HTERT RPE-1 (cell line): ENCODE data around the gene PIK3R5.

Experiments
- in situ Hi-C: fragments of 300-500 bp; cut with MboI; formaldehyde crosslinking; loops from 4 replicates; pipeline ENCODE4 v1.14.3; 2020; ENCODE audit warnings: low sequenced_read_pairs

PIK3R5 gene

DNA sequence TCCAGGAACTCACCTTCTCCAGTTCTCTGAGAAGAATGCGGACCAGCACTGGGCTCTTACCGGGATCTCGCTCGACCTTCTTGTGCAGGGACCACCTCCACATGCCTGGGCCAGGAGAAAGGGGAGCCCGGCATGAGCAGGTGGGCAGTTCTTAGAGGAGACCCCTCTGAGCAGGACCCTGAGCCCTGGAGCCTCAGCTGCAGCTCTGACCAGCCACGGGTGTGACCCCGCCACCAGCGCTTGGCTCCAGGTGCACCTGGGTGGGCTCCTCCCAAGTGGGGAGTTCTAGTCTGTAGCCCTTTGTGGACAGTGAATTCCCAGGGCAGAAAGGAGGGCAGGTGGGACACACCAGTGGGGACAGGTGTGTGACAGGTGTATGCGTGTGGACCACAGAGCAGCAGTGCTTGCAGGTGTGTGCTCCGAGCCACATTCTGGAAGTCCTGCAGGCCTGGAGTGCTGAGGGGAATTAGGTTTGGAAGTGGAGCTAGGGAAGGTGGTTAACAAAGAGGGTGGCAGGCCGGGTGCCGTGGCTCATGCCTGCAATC, 126.9 kb downstream of the PIK3R5 start:
- in situ Hi-C loops: no loop called here

DNA sequence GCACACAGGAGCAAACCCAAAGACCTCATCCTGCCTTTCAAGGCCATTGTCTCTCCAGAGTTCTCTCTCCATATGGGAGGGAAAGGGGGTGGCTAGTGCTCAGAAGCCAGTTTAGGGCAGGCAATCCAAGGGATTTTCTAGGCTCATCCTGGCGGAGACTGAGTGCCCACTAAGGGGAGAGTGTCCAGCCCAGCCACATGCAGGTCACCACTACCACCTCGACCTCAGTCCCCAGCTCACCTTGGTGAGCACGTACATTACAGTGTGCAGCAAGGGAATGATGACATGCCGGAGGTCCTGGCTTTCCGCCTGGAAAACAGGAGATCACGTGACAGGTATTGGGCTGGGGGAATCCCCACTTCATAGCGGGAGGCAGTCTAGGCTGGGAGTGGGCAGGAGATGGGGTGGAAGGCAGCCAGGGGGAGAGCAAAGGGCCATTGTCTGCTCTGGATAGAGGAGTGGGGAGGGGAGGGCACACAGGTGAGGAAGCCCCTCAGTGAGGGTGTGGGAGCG, 127.9 kb downstream of the PIK3R5 start:
- in situ Hi-C loops: no loop called here

DNA sequence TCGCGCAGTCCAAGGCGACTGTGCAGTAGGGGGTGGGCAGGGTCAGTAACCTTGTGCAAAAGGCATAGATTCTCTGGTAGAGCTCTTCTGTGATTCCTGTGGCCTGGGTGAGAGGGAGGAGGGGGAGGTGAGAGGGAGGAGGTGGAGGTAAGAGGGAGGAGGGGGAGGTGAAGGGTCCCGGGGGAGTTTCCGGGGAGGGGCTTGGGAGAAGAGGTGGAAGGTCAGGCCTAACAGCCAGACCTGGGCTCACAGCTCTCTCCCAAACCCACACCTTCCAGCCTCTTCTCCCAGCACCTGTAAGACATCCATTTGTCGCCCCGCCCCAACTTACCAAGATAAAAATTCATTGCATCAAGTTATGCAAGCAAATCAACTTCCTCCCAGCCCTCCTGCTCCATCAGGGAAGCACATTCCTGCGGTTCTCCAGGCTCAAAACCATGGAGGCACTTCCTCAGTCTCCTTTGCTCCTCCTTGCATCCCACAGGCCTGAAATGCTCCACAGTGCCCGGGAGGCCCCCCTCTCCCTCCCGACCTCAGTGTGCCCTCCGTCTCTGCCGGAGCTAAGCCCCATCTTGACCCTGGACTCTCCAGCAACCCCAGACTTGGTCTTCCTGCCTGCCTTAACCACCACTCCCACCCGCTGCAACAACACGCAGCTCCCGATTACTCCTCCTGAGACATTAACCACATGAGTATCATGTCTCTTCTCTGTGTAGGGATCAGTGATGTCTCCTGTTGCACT, 128.5 kb downstream of the PIK3R5 start:
- in situ Hi-C loops: no loop called here

DNA sequence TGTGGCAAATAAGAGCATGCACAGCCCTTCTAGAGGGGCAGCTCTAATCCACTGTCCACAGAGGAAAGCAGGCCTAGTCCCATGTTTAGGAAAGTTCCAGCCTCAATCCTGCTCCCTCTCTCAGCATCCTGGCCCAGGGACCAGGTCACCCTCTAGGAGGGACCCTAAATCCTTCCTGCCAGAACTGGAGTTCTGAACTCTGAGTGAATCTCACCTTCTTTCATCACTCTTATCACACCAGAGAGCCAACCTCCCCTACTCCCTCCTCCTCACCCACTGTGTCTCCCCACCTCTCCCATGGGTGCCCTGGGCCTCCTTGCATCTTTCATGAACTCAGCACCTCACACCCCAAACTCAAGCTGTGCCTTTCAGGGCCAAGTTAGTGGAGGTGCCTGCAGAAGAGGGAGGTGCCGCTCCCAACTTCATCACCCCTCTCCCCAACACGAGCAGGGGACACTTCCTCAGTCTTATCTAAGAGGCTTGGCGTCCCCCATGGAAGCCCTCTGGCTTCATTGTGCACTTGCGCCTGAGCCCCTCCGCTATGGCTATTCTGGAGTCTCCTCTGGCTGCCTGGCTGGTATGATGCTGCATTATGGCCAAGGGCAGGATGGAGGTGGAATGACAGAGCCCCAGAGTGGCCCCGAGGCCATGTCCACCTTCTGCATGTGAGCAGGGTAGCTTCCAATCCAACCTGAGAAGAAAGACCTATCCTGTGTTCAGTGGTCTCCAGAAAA, 129.7 kb downstream of the PIK3R5 start:
- in situ Hi-C loops: no loop called here

DNA sequence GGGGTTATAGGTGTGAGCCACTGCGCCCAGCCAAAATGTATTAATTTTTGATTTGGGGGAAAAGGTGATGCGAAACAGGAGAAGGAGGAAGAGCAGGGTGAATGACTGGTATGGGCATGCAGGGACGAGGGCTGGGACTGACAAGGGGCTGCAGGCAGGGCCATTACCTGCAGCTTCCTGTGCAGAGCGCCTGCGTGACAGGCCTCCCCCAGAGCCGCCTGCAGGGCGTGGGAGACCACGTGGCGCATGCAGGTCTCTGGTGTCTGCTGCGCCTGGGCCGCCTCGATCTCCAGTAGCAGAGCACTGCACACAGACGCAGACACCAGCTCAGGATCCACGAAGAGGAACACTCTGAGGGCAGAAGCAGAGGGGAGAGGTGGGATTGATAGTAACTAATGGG, 130.4 kb downstream of the PIK3R5 start:
- in situ Hi-C loops: no loop called here

DNA sequence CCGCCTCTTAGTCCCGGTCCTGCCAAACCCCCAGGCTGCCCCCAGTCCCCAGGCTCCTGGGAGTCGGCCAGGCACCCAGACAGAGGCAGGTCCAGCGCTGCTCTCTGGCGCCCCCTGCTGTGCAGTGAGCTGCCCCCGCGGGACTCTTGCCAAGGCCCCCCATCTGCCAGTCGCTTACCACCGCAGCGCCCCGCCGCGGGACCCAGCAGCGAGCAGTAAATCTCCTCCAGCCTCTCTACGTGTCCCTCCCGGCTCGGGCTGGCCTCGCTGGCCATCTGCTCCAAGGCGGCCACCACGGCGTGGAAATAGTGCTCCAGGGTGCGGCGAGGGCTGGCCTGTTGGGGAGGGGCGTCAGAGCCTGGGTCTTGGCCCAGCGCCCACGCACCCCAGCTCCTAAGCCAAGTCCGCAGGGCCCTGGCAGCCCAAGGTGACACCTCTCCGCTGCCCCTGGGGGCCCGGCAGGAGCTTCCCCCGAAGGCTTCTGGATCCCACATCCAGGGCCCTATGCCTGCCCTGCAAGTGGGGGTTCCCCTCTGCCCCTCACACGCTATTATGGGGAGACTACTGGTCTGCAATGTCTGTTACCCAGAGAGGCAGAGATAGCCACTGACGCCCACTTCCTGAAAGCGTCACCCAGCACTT, 132.7 kb downstream of the PIK3R5 start:
- in situ Hi-C loops: no loop called here

DNA sequence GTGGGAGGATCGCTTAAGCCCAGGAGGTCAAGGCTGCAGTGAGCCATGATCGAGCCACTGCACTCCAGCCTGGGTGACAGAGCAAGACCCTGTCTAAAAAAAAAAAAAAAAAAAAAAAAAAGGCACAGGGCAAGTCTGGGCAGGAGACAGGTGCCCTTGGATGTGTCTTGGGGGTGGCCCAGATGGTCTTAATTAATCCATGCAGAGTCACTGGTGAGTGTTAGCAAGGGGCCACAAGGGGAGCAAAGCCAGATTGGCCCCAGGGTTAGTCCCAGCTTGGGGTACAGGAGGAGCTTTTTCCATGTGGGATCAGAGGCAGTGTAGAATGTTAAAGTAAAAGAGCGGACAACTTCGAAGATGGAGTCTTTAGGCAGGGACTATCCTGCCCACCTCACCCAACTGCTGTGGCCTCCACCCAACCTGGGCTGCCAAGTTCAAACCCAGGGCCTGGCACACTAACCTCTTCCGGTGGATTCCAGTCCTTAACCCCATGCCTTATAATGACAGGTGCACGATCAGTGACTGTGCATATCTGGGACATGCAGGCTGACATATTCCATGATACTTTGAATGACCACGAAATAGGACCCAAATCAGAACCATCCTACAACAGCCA, 134.2 kb downstream of the PIK3R5 start:
- in situ Hi-C loops: no loop called here

DNA sequence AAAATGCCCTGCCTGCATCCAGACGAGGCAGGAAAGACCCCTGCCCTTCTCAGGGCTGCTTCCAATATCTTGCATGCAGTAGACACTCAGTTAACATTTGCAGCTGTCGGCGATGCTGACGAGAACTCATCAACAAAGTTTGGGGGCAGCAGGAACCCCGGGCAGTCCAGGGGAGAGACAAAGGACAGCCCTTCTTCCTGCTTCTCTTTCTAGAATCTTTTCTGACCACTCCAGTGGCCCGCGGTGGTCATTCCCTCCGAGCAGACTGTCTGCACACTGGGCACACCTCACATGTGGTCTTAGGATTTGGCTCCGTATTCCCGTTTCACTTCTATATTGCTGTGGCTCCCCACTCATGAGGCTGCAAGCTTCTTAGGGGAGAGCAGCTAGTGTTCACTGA, 135.4 kb downstream of the PIK3R5 start:
- in situ Hi-C loops: no loop called here

DNA sequence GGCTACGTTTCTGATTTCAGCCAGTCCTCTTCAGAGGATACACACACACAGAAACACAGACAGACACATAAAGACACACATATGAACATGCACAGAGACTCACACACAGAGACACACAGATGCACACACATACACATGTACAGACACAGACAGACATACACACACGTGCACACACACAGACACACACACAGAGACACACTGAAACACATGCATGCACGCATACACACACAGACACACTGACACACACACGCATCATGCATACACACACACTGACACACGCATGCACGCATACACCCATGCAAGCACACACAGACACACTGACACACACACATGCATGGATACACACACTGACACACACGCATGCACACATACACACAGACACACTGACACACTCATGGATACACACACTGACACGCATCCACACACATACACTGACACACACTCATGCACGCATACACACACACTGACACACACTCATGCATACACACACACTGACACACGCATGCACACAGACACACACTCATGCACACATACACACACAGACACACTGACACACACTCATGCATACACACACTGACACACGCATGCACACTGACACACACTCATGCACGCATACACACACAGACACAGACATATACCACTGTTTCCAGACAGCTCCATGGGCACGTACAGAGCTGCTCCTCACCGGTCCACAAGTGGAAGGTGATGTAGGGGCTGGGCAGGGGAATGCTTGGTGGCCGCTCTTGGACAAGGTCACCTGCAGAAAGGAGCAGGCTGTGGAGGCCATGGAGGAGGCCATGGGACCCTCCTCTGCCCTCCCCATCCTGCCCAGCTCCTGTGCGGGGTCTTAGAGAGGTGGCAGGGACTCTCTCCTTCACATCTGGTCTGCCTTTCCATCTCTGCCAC, 136.2 kb downstream of the PIK3R5 start:
- in situ Hi-C loops: no loop called here
